GM21515 (cell line): ENCODE measurements around the gene KLHL11.

Source experiments
- ATAC-seq: cut with Tn5 transposase; IDR thresholded peaks from one replicate; pipeline ENCODE4 v1.9.1; 2021; ENCODE audit not compliant: unreplicated experiment

KLHL11 gene

GRCh38 chr17:41864836-41865595, at the start of gene KLHL11:
KLHL11 (minus strand) TSS chr17:41865423; CDS start chr17:41865370, 53 bp downstream.
- peak; percentile 89 for ATAC-seq

- ATAC-seq, result no peak
Observed at GRCh38 chr17:41915020-41915419, 49.8 kb upstream of the KLHL11 start.

GRCh38 chr17:41914358-41914766, 49.1 kb upstream of the KLHL11 start:
- ATAC-seq, result no peak

- no peak for ATAC-seq
Observed at GRCh38 chr17:41913798-41914197, 48.6 kb upstream of the KLHL11 start.

GRCh38 chr17:41912925-41913324, 47.7 kb upstream of the KLHL11 start:
- ATAC-seq, result no peak

GRCh38 chr17:41910701-41911391, 45.6 kb upstream of the KLHL11 start:
- no peak for ATAC-seq

GRCh38 chr17:41909088-41909487, 43.9 kb upstream of the KLHL11 start:
- ATAC-seq, result no peak

- ATAC-seq, result no peak
Observed at GRCh38 chr17:41907633-41908539, 42.7 kb upstream of the KLHL11 start.

- no peak for ATAC-seq
Observed at GRCh38 chr17:41907185-41907556, 41.9 kb upstream of the KLHL11 start.

GRCh38 chr17:41906465-41907184, 41.4 kb upstream of the KLHL11 start:
- no peak for ATAC-seq

GRCh38 chr17:41905172-41905571, 39.9 kb upstream of the KLHL11 start:
- no peak for ATAC-seq

- ATAC-seq, result no peak
Observed at GRCh38 chr17:41904242-41904841, 39.1 kb upstream of the KLHL11 start.

GRCh38 chr17:41901646-41902045, 36.4 kb upstream of the KLHL11 start:
- no peak for ATAC-seq

GRCh38 chr17:41896726-41897125, 31.5 kb upstream of the KLHL11 start:
- ATAC-seq, result no peak

- ATAC-seq, result no peak
Observed at GRCh38 chr17:41895617-41896016, 30.4 kb upstream of the KLHL11 start.

GRCh38 chr17:41894791-41895331, 29.6 kb upstream of the KLHL11 start:
- ATAC-seq, result no peak

GRCh38 chr17:41893384-41893783, 28.2 kb upstream of the KLHL11 start:
- no peak for ATAC-seq

GRCh38 chr17:41892021-41892376, 26.8 kb upstream of the KLHL11 start:
- no peak for ATAC-seq

- ATAC-seq, result no peak
Observed at GRCh38 chr17:41891135-41892020, 26.2 kb upstream of the KLHL11 start.
